Spleen (tissue), 7 donors: Measurements from ENCODE around the gene NFKBIZ.

Experiments
- POLR2AphosphoS5 ChIP-seq, 3 donors: sonication (generic); formaldehyde crosslinking; IDR thresholded peaks; one replicate each; pipeline ENCODE4 v1.5.1; 2017; ENCODE audit warnings: antibody characterized with exemption in 3 of 3
- TF ChIP-seq, protein P1 (sequence below), 11 experiments: fragments of 200-600 bp in 7 of 11; fragments of 450-650 bp in 4 of 11; sonication (generic) in 4 of 11; IDR thresholded peaks in 8 of 11; conservative IDR thresholded peaks in 3 of 11; 1 replicate in 7 of 11; 2 replicates in 4 of 11; pipeline versions ENCODE4 v1.4.0 to v1.8.0; 2016 to 2021; ENCODE audit warnings: antibody characterized with exemption in 11 of 11, inconsistent platforms in 4 of 11, mild to moderate bottlenecking in 1 of 11
- donor health status: DM: no; HTN: no; CAD: no; lungs with moderate emphysema.
- donor health status: DM: no; HTN: no; CAD: no.
- donor health status: DM: no; HTN: no; CAD: no.

DNA sequence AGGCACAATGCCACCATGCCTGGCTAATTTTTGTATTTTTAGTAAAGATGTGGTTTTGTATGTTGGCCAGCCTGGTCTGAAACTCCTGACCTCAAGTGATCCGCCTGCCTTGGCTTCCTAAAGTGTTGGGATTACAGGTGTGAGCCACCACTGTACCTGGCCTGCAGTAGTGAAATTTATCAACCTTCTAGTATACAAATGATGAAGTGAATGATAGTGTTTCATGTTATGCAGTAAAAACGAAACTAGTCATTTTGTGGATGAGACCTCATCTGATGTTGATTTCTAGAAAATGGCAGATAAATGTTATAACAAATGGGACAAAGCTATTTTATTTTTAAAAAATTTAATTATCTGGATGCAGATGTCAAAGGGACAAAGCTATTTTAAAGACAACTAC, 37.4 kb upstream of the NFKBIZ start:
- TF ChIP-seq, protein P1, sequence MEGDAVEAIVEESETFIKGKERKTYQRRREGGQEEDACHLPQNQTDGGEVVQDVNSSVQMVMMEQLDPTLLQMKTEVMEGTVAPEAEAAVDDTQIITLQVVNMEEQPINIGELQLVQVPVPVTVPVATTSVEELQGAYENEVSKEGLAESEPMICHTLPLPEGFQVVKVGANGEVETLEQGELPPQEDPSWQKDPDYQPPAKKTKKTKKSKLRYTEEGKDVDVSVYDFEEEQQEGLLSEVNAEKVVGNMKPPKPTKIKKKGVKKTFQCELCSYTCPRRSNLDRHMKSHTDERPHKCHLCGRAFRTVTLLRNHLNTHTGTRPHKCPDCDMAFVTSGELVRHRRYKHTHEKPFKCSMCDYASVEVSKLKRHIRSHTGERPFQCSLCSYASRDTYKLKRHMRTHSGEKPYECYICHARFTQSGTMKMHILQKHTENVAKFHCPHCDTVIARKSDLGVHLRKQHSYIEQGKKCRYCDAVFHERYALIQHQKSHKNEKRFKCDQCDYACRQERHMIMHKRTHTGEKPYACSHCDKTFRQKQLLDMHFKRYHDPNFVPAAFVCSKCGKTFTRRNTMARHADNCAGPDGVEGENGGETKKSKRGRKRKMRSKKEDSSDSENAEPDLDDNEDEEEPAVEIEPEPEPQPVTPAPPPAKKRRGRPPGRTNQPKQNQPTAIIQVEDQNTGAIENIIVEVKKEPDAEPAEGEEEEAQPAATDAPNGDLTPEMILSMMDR (IDR thresholded peaks at IDR 0.05 in 8 of 11, conservative IDR thresholded peaks at IDR 0.05 in 3 of 11) = no peak
- TF ChIP-seq POLR2AphosphoS5 (IDR thresholded peaks at IDR 0.05) = no peak
